Thyroid gland (tissue), 4 donors: ENCODE results near the gene TLE4.

Experiments used
- CTCF ChIP-seq, 6 experiments: fragments of 200-600 bp in 3 of 6; fragments of 450-650 bp in 3 of 6; sonication (generic) in 3 of 6; IDR thresholded peaks; one replicate each; pipeline ENCODE4 v1.5.1; 2016 to 2019; ENCODE audit warnings: antibody characterized with exemption in 6 of 6, mild to moderate bottlenecking in 2 of 6, inconsistent platforms in 1 of 6, moderate library complexity in 1 of 6
- POLR2A ChIP-seq, 2 donors: fragments of 450-650 bp; IDR thresholded peaks; one replicate each; pipeline ENCODE4 v1.6.1; 2017; ENCODE audit warnings: antibody characterized with exemption in 2 of 2, mild to moderate bottlenecking in 2 of 2, moderate library complexity in 1 of 2

DNA sequence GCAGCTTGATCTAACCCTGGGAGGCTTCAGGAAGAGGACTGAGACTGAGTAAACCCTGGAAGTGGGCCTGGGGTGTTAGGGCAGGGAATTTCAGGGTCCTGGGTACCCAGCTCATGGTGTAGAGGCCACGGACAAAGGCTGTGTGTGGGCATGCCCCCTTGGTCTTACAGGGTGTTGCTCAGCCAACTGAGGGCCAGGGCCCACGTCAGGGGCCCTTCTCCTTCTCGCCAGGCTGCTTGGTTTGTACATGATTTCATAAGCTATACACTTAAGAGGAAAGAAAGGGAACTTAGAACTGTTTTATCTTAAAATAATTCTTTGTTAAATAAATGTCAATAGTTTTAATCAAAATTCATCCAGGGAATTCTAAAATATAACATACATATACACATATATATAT, 95.4 kb downstream of the TLE4 start:
- TF ChIP-seq POLR2A (IDR thresholded peaks at IDR 0.05): no peak
- no peak for TF ChIP-seq CTCF (IDR thresholded peaks at IDR 0.05)
